GM10266 (cell line): Measurements from ENCODE around the gene TRIM46.
"Not testable (repeated sequence)": the region's sequence is repeated elsewhere in the genome, so short reads cannot be mapped to it uniquely, and the experiment has no call there.

Experiments
- DNase-seq: peaks from one replicate; pipeline ENCODE4 v3.0.0; 2012; ENCODE audit errors: extremely low spot score
- CTCF ChIP-seq: IDR thresholded peaks from 2 replicates; pipeline ENCODE4 v1.5.1; 2012; ENCODE audit warnings: mild to moderate bottlenecking, low read depth; ENCODE audit not compliant: control insufficient read depth, insufficient read depth; ENCODE audit errors: missing control alignments

TRIM46 gene

GRCh38 chr1:155188268-155188667 lies 14.6 kb downstream of the TRIM46 start:
- DNase-seq = no peak
- no peak for TF ChIP-seq CTCF

GRCh38 chr1:155189926-155190325 lies 16.3 kb downstream of the TRIM46 start:
- not testable (repeated sequence) for DNase-seq

GRCh38 chr1:155191904-155192303 lies 18.3 kb downstream of the TRIM46 start:
- no peak for TF ChIP-seq CTCF
- no peak for DNase-seq

- DNase-seq = no peak
- no peak for TF ChIP-seq CTCF
Observed at GRCh38 chr1:155192346-155193274, 19.0 kb downstream of the TRIM46 start.

- peak; percentile 96 for TF ChIP-seq CTCF
- peak; percentile 91 for DNase-seq
Observed at GRCh38 chr1:155193275-155193990, 19.8 kb downstream of the TRIM46 start.

GRCh38 chr1:155193991-155194240 lies 20.3 kb downstream of the TRIM46 start:
- not testable (repeated sequence) for DNase-seq

- no peak for DNase-seq
- no peak for TF ChIP-seq CTCF
Observed at GRCh38 chr1:155195201-155196102, 21.8 kb downstream of the TRIM46 start.
